LNCAP (cell line): ENCODE measurements around the gene SIAE.

Experiments
- CTCF ChIP-seq: fragments of 450-650 bp; IDR thresholded peaks from 2 replicates; pipeline ENCODE4 v1.5.1; 2017; ENCODE audit warnings: mild to moderate bottlenecking

SIAE gene

GRCh38 chr11:124600621-124601320, 72.8 kb downstream of the SIAE start:
- no peak for TF ChIP-seq CTCF

GRCh38 chr11:124597626-124598025, 75.9 kb downstream of the SIAE start:
- TF ChIP-seq CTCF, result no peak

- TF ChIP-seq CTCF, result no peak
These were observed 78.2 kb downstream of the SIAE start for GRCh38 chr11:124595302-124595701.

- no peak for TF ChIP-seq CTCF
These were observed 80.9 kb downstream of the SIAE start for GRCh38 chr11:124592627-124593026.

- no peak for TF ChIP-seq CTCF
These were observed 82.1 kb downstream of the SIAE start for GRCh38 chr11:124591430-124591829.

GRCh38 chr11:124586238-124586860, 87.2 kb downstream of the SIAE start:
- TF ChIP-seq CTCF, result peak; percentile 62

GRCh38 chr11:124584681-124585372, 88.7 kb downstream of the SIAE start:
- TF ChIP-seq CTCF, result no peak
